HFF-Myc (cell line): ENCODE measurements around the gene SVBP.

Experiments
- DNase-seq: peaks from one replicate; pipeline ENCODE4 v3.0.0-alpha.2; 2011; ENCODE audit warnings: low read depth; ENCODE audit errors: extremely low read depth
- H3K4me3 ChIP-seq: replicated peaks from 2 replicates; pipeline ENCODE4 v1.5.1; 2011; ENCODE audit warnings: low read depth, mild to moderate bottlenecking, control low read depth, low read length
- CTCF ChIP-seq: IDR thresholded peaks from 2 replicates; pipeline ENCODE4 v1.5.1; 2012; ENCODE audit warnings: mild to moderate bottlenecking, low read depth, low read length, control low read depth; ENCODE audit errors: missing control alignments

The SVBP gene

DNA sequence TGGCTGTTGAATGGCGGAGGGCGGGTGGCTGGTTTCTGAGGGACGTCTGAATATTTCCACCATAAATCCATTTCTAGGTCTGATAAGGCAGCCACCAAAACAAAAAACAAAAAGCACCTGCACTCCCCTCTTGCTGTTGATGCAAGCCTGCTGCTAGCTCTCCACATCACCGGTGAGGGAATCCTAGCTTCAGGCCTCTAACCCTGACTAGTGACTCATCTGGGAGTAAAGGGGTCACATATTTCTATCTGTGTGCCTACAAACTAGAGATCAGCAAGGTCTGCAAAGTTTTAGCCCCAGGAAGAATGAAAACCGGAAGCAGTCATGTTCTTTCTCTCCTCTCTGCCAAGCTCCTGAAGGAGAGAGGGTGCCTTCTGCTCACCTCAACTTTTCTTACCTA lies 10.6 kb downstream of the SVBP start:
- TF ChIP-seq CTCF, result no peak
- no peak for DNase-seq
- H3K4me3 ChIP-seq, result no peak overlapping the region

DNA sequence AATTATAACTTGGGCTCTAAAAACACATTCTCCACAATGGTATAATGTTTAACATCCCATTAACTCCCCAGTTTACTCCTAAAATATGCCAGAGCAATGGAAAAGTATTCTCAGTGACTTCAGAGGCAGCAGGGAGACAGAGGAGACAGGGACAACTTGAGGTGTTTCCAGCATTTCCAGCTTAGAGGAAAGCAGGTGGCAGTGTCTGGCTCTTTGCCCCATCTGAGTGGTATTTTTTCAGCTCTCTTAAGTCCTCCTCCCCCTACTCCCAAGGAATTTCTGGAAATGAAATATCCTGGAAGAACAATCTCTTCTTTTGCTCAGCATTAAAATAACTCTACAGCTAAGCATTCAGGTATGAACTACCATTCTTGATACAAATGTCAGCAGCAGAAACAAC lies 11.0 kb downstream of the SVBP start:
- TF ChIP-seq CTCF, result no peak
- DNase-seq, result no peak

DNA sequence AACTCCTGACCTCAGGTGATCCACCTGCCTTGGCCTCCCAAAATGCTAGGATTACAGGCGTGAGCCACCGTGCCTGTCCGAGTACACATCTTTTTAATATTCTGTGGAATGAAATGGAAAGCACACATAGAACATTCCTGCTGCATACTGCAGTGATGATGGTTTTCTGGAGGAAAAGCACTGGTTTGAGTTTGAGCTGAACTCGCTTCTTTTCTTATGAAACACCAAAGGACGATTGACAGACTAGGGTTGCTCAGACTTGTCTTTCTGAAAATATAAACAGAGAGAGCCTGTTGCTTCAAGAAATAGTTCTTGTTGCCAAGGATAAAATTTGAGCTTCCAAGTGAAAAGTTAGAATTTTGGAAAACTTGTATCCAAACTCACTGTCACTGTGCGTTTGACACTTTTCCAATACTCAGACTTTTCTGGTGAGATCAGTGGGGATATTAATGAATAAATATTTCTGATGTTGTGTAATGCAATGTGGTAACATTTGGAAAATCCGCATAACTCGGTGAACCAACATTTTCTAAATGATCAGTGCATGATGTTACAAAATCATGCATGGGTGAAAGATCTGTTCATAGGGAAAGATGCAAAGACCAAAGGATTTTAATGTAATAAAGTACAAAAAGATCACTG lies 15.2 kb downstream of the SVBP start:
- no peak overlapping the region for H3K4me3 ChIP-seq
- TF ChIP-seq CTCF, result no peak
- no peak for DNase-seq

More for the DNA sequence above, 11.0 kb downstream of the SVBP start:
- H3K4me3 ChIP-seq, result no peak overlapping the region

DNA sequence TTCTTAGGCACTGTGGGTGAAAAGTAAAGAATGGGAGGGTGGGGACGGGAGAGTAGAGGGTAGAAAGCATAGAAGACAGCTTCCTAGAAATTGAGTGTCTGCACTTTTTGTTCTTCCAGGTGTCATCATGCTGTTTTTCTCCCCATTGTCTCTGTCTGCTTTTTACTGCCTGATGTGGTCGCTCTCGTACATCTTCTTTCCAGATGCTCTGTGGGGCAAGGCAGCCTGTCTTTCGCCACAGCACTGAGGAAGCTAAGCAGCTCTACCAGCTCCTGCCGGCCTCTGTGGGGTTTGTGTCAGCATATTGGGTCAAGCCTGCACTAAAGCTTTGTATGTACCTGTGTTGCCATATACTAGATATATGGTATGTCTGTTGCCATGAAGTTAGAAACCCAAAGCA lies 19.2 kb downstream of the SVBP start:
- no peak for TF ChIP-seq CTCF
- H3K4me3 ChIP-seq, result no peak overlapping the region
- no peak for DNase-seq

DNA sequence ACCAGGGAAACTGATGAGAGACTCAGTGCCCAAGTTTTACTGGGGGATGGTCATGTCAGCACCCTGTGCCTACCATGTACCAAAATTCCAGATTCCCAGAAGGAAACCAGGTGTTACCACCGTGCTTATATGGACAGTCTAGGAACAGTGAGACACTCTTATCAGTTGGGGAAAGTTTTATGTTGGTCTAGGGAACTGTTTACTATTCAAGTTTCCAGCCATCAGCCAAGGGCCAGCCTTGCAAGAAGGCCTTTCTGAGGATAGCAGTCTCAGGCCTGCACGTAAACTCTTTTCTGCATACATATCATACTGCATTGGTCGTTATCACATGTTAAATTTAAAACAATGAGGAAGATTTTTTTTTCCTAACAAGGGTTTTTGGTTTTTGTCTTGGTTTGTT lies 19.8 kb downstream of the SVBP start:
- TF ChIP-seq CTCF, result no peak
- H3K4me3 ChIP-seq, result no peak overlapping the region
- no peak for DNase-seq

DNA sequence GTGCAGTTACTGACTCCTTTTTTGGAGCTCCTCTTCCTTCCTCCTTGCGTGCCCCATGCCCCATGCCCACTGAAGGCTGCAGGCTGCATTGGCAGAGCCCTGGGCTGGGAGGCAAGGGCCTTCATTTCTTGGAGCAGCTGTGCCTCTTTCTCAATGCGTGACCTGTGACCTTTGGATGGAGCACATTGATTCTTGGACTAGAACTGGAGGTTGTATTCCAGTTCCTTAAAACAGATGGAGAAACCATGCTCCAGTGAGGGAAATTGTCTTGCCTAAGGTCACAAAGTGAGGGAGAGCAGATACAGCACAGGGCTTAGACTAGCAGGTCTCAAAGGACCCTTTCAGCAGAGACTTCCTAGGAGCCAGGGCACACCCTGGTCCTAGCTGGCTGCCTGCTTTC lies 23.4 kb downstream of the SVBP start:
- no peak for TF ChIP-seq CTCF
- DNase-seq, result no peak
- no peak overlapping the region for H3K4me3 ChIP-seq

DNA sequence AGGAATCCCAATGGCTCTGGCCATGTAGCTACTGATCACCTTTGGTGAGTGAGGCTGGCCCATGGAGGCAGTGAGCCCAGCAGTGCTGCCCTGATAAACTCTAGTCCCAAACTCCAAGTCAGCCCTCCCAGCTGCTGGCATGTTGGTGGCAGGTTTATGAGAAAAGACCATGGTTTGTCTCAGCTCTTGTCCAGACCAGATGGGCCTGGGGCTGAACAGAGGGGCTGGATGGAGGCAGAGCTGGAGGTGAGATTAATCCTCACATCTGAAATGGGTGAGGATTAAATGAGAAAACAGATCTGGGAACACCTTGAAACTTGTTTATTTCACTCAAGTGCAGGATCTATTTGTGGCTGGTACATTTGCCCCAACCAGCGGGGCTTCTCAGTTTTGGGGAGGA lies 29.2 kb downstream of the SVBP start:
- no peak for TF ChIP-seq CTCF
- no peak overlapping the region for H3K4me3 ChIP-seq
- DNase-seq, result no peak
